IPS-NIHi7 (cell line): Measurements from ENCODE around the gene KMT2C.

ENCODE experiments used
- DNase-seq: peaks from one replicate; pipeline ENCODE4 v3.0.0; 2012; ENCODE audit warnings: mixed read lengths; ENCODE audit errors: extremely low spot score

Gene KMT2C

GRCh38 chr7:152107945-152108344, 327.9 kb downstream of the KMT2C start:
- no peak for DNase-seq

DNA sequence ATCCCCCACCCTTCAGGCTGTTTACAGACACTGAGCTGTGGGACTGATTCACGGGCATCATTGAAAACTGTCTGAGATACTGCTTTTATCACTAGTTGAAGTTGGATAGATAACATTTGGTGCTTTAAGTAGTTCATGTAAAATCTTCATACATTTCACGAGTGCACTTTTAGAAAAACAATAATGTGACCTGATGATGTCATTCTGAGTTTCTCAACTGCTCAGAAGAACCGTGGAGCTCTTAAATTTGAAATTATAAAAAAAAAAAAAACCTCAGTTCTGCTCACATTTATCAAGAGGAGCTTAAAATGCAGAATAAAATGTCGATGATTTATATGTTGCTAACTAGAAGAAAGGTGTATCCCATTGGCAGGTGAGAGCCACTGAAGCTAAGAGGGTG, 328.8 kb downstream of the KMT2C start:
- no peak for DNase-seq

DNA sequence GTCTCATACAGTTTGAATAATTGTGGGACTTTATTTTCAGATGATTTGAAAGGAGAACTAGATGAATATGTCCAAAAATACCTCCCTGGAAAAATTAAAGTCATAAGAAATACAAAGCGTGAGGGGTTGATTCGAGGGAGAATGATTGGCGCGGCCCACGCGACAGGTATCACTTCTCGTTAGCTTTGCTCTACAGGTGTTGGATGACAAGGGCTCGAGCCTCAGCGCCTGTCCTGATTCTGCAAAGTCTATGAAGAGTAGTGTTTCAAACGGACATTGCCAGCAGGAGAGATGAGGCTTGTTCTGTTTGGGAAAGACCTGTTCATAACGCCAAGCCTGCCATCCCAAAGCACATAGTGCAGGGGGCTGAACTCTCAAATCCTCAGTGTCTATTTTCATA, 330.6 kb downstream of the KMT2C start:
- DNase-seq = no peak

- DNase-seq = no peak
These were observed 332.1 kb downstream of the KMT2C start for GRCh38 chr7:152103691-152104090.

DNA sequence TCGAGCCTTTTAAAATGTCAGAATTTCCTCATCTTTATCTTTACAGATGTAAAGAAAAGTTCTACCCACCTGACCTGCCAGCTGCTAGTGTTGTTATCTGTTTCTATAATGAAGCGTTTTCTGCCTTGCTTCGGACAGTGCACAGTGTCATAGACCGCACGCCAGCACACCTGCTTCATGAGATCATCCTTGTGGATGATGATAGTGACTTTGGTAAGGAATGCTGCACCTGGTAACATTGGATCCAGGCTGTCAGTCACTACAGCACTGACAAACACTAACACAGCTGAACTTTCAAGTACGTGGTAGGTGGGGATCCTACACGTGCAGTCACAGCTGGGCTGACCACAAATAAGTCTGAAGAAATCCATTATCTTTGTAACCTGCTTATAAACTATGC, 332.7 kb downstream of the KMT2C start:
- DNase-seq = no peak

DNA sequence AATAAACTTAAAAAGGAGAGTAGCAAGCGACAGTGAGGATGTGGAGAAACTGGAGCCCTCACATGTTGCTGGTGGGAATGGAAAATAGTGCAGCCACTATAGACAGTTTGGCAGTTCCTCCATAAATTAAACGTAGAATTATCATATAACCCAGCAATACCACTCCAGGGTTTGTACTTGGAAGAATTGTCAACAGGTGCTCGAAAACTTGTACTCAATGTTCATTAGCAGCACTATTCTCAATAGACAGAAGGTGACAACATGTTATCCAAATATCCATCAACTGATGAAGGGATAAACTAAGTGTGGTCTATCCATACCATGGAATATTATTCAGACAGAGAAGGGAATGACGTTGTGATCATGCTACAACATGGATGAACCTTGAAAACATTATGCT, 338.5 kb downstream of the KMT2C start:
- DNase-seq = no peak

GRCh38 chr7:152095771-152096170, 340.0 kb downstream of the KMT2C start:
- no peak for DNase-seq

DNA sequence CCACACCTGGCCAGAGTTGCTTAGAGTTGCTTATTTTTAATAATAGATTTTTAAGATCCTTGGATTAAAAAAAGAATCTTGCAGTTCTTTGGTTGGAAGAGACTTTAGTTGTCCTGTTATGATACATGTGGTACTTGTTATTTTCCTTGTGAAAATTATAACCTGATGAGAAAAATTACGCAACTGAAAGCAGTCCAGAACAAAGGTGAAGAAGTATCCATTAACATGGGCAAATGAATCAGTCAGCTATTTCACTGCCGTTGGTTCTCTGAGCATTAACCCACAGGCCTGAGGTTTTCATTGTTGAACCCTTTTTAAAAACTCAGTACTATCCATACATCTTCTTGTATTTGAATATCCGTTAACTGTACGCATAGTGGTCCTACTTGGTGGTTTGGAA, 342.1 kb downstream of the KMT2C start:
- DNase-seq = no peak

GRCh38 chr7:152090747-152091146, 345.1 kb downstream of the KMT2C start:
- DNase-seq = no peak

DNA sequence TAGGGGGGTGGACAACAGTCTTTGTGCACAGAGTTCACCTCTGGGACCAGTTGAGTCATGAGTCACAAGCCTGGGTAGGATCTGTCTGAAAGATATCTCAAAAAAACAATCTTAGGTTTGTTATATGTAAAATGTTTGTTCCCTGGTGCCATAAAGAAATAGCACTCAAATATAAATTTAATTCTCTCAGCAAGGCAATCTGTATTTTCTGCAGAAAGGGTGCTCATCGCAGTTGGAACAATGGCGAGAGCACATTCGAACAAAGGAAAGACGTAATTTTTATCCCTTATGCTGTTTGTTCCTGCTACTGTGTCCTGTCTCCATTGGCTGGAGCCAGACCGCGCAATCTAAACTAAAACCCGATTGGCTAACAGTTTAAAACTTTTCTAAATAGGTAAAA, 346.6 kb downstream of the KMT2C start:
- no peak for DNase-seq

DNA sequence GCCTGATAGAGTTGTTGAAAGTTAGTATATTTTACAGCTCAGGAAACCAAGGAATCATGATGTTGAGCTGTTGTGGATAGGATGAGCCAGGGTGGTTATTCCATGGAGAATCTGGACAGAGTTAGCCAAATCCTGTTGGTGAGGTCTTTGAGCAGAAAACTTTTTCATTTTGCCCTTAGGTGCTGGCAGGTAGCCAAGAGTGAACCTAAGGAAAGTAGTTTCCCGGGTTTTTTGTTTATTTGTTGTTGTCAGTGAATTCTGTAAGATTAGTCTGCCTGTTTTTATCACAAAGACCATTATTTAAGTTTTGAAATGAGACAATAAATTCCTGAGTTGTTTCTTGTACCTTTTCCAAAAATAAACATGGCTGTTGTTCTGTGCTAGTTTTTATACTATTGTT, 349.3 kb downstream of the KMT2C start:
- DNase-seq = no peak

- DNase-seq = no peak
These were observed 350.7 kb downstream of the KMT2C start for GRCh38 chr7:152085131-152085530.
